Mesenchymal stem cell (in vitro differentiated cells and primary cell): ENCODE measurements around the gene FAM20B.
A peak's percentile ranks its signal among the peaks of the same experiment; 100 is the strongest.

Experiments
- DNase-seq: peaks from one replicate; pipeline ENCODE4 v3.0.0-alpha.2; 2013
- H2AFZ ChIP-seq: one replicate; pipeline ENCODE4 v1.6.1; 2013; ENCODE audit warnings: low read depth, mild to moderate bottlenecking, control low read depth, inconsistent platforms, low read length, moderate library complexity
- H2AK5ac ChIP-seq: 2 replicates; pipeline ENCODE4 v1.6.1; 2013; ENCODE audit warnings: low read length, moderate library complexity, mild to moderate bottlenecking, inconsistent platforms; ENCODE audit not compliant: severe bottlenecking
- H2BK120ac ChIP-seq: one replicate; pipeline ENCODE4 v1.6.1; 2013; ENCODE audit warnings: low read depth, mild to moderate bottlenecking, inconsistent platforms, low read length, moderate library complexity
- H2BK12ac ChIP-seq, 2 experiments: one replicate each; pipeline ENCODE4 v1.6.1; 2013; ENCODE audit warnings: inconsistent platforms in 2 of 2, low read length in 2 of 2, mild to moderate bottlenecking in 2 of 2, moderate library complexity in 2 of 2, control low read depth in 1 of 2
- H2BK15ac ChIP-seq: one replicate; pipeline ENCODE4 v1.6.1; 2013; ENCODE audit warnings: mild to moderate bottlenecking, low read depth, inconsistent platforms; ENCODE audit not compliant: poor library complexity, severe bottlenecking
- H2BK5ac ChIP-seq: 2 replicates; pipeline ENCODE4 v1.6.1; 2013; ENCODE audit warnings: low read depth, mild to moderate bottlenecking, low read length, control low read depth, inconsistent platforms; ENCODE audit not compliant: poor library complexity, severe bottlenecking
- H3K14ac ChIP-seq, 2 experiments: one replicate each; pipeline ENCODE4 v1.6.1; 2013; ENCODE audit warnings: inconsistent platforms in 2 of 2, low read length in 2 of 2, control low read depth in 1 of 2, mild to moderate bottlenecking in 1 of 2, moderate library complexity in 1 of 2
- H3K18ac ChIP-seq, 2 experiments: one replicate each; pipeline ENCODE4 v1.6.1; 2013; ENCODE audit warnings: inconsistent platforms in 2 of 2, low read length in 2 of 2, control low read depth in 1 of 2, low read depth in 1 of 2, mild to moderate bottlenecking in 1 of 2
- H3K23ac ChIP-seq, 2 experiments: one replicate each; pipeline ENCODE4 v1.6.1; 2013; ENCODE audit warnings: inconsistent platforms in 2 of 2, low read length in 2 of 2, mild to moderate bottlenecking in 2 of 2, moderate library complexity in 2 of 2, control low read depth in 1 of 2
- H3K27ac ChIP-seq: 2 replicates; pipeline ENCODE4 v1.5.1; 2013; ENCODE audit warnings: mild to moderate bottlenecking, moderate library complexity, low read length, control low read depth, inconsistent platforms; ENCODE audit not compliant: poor library complexity, severe bottlenecking
- H3K27me3 ChIP-seq, 2 experiments: 2 replicates each; pipeline versions ENCODE4 v1.6.1 to v1.7.0; 2013; ENCODE audit warnings: low read length in 2 of 2, mild to moderate bottlenecking in 2 of 2, moderate library complexity in 2 of 2, control low read depth in 1 of 2, inconsistent platforms in 1 of 2; ENCODE audit not compliant: control insufficient read depth in 1 of 2, insufficient read depth in 1 of 2
- H3K36me3 ChIP-seq, 2 experiments: 2 replicates each; pipeline versions ENCODE4 v1.6.1 to v1.7.0; 2013; ENCODE audit warnings: low read length in 2 of 2, control low read depth in 1 of 2, inconsistent platforms in 1 of 2, low read depth in 1 of 2, mild to moderate bottlenecking in 1 of 2; ENCODE audit not compliant: insufficient read depth in 2 of 2, control insufficient read depth in 1 of 2
- H3K4ac ChIP-seq, 2 experiments: one replicate each; pipeline ENCODE4 v1.6.1; 2013; ENCODE audit warnings: inconsistent platforms in 2 of 2, low read length in 2 of 2, mild to moderate bottlenecking in 2 of 2, moderate library complexity in 2 of 2, control low read depth in 1 of 2, low read depth in 1 of 2
- H3K4me1 ChIP-seq: 2 replicates; pipeline ENCODE4 v1.6.1; 2013; ENCODE audit warnings: low read depth, low read length, control low read depth; ENCODE audit not compliant: control insufficient read depth, insufficient read depth
- H3K4me2 ChIP-seq: 2 replicates; pipeline ENCODE4 v1.6.1; 2013; ENCODE audit warnings: low read length, mild to moderate bottlenecking, inconsistent platforms; ENCODE audit not compliant: poor library complexity, severe bottlenecking
- H3K4me3 ChIP-seq, 2 experiments: 2 replicates each; pipeline versions ENCODE4 v1.5.1 to v1.7.0; 2013; ENCODE audit warnings: low read length in 2 of 2, mild to moderate bottlenecking in 2 of 2, control low read depth in 1 of 2, low read depth in 1 of 2; ENCODE audit not compliant: insufficient read depth in 1 of 2
- H3K79me1 ChIP-seq: replicated peaks from 2 replicates; pipeline ENCODE4 v1.6.1; 2013; ENCODE audit warnings: mild to moderate bottlenecking, control low read depth, low read length, inconsistent platforms; ENCODE audit not compliant: poor library complexity, severe bottlenecking
- H3K9ac ChIP-seq: 2 replicates; pipeline ENCODE4 v1.7.0; 2013; ENCODE audit warnings: mild to moderate bottlenecking, low read length, moderate library complexity
- H3K9me3 ChIP-seq: 2 replicates; pipeline ENCODE4 v1.7.0; 2013; ENCODE audit warnings: mild to moderate bottlenecking, low read length; ENCODE audit not compliant: control insufficient read depth
- H4K8ac ChIP-seq: one replicate; pipeline ENCODE4 v1.6.1; 2013; ENCODE audit warnings: inconsistent platforms, mild to moderate bottlenecking, low read length, moderate library complexity
- H4K91ac ChIP-seq: one replicate; pipeline ENCODE4 v1.6.1; 2013; ENCODE audit warnings: mild to moderate bottlenecking, low read length, inconsistent platforms
- WGBS: methylation state at CpG from one replicate; pipeline ENCODE4 v1.1.7; 2013; ENCODE audit warnings: mixed read lengths; 5-methylcytosine and 5-hydroxymethylcytosine counted together

The FAM20B gene

GRCh38 chr1:179077396-179077795 is 51.7 kb downstream of the FAM20B start:
- Histone ChIP-seq H3K4me2 (no peak overlapping the region), H2AFZ (no peak overlapping the region), H2BK12ac (no peak overlapping the region), H3K9ac (peak overlapping the region; percentile 1), H3K27ac (no peak overlapping the region), H3K14ac (no peak overlapping the region), H3K23ac (no peak overlapping the region), H3K36me3 (peaks cover 3 to 14% of the 10 kb centered on the region in 2 experiments), H3K4ac (no peak overlapping the region), H2AK5ac (no peak overlapping the region), H3K9me3 (no peaks in the 10 kb centered on the region), H3K4me1 (peaks cover 4% of the 10 kb centered on the region), H3K79me1 (peaks cover 4% of the 10 kb centered on the region), H4K91ac (no peak overlapping the region), H4K8ac (no peak overlapping the region), H2BK120ac (no peak overlapping the region), H3K27me3 (no peaks in the 10 kb centered on the region), H2BK15ac (no peak overlapping the region), H3K4me3 (no peak overlapping the region), H3K18ac (no peak overlapping the region), H2BK5ac (no peak overlapping the region)
- DNase-seq = no peak
- 87% methylated on average over 7 of the region's 7 CpGs for WGBS

- H3K9me3 ChIP-seq = no peaks in the 10 kb centered on the region
- H2AK5ac ChIP-seq = no peak overlapping the region
- no peak overlapping the region for H3K4ac ChIP-seq
- no peak overlapping the region for H3K27ac ChIP-seq
- H3K23ac ChIP-seq = no peak overlapping the region
- no peak overlapping the region for H3K18ac ChIP-seq
- H3K79me1 ChIP-seq = peaks cover 15% of the 10 kb centered on the region
- no peak overlapping the region for H3K4me3 ChIP-seq
- peak overlapping the region; percentile 16 for H3K9ac ChIP-seq
- no peak overlapping the region for H3K14ac ChIP-seq
- H4K8ac ChIP-seq = no peak overlapping the region
- H2BK12ac ChIP-seq = no peak overlapping the region
- H2BK5ac ChIP-seq = no peak overlapping the region
- peaks cover 2 to 3% of the 10 kb centered on the region in 2 experiments for H3K36me3 ChIP-seq
- no peak overlapping the region for H2AFZ ChIP-seq
- DNase-seq = peak; percentile 85
- peaks cover 10% of the 10 kb centered on the region for H3K4me1 ChIP-seq
- H2BK120ac ChIP-seq = no peak overlapping the region
- 30% methylated on average over 8 of the region's 18 CpGs for WGBS
- H4K91ac ChIP-seq = no peak overlapping the region
- H3K4me2 ChIP-seq = no peak overlapping the region
- H2BK15ac ChIP-seq = no peak overlapping the region
- H3K27me3 ChIP-seq = no peaks in the 10 kb centered on the region
Observed at GRCh38 chr1:179079113-179079761, 53.5 kb downstream of the FAM20B start.

- Histone ChIP-seq H3K27me3 (no peaks in the 10 kb centered on the region), H4K8ac (peak overlapping the region; percentile 5), H2BK5ac (no peak overlapping the region), H2AFZ (peak overlapping the region; percentile 98), H3K4ac (peak overlapping the region in 1 of 2 experiments; percentile 71), H3K4me3 (peak overlapping the region; percentile 77 to 98), H3K36me3 (peaks cover 7 to 8% of the 10 kb centered on the region in 2 experiments), H3K27ac (peak overlapping the region; percentile 58), H3K4me1 (peaks cover 10% of the 10 kb centered on the region), H2BK12ac (peak overlapping the region in 1 of 2 experiments; percentile 4), H2BK120ac (no peak overlapping the region), H3K9ac (peak overlapping the region; percentile 96), H2AK5ac (no peak overlapping the region), H3K14ac (no peak overlapping the region), H3K23ac (no peak overlapping the region), H3K4me2 (peak overlapping the region; percentile 94), H3K79me1 (peaks cover 20% of the 10 kb centered on the region), H4K91ac (peak overlapping the region; percentile 1), H3K9me3 (no peaks in the 10 kb centered on the region), H3K18ac (peak overlapping the region in 1 of 2 experiments; percentile 37), H2BK15ac (peak overlapping the region; percentile 6)
- 68% methylated on average over 18 of the region's 18 CpGs for WGBS
- DNase-seq = no peak
Observed at GRCh38 chr1:179080866-179081686, 55.4 kb downstream of the FAM20B start.
